HT-29 (cell line): ENCODE measurements around the gene MAFG. TPM values are rescaled to one million over a fixed set of nuclear protein-coding genes. Genes with fewer than 3 reads are reported as not detected.

Experiments
- DNase-seq: peaks from one replicate; pipeline ENCODE4 v3.0.0-alpha.2; 2015; ENCODE audit warnings: low spot score
- total RNA-seq: library from RNA; depleted of rRNA; stranded (reverse); fragments of >200 nt; shearing (Covaris generic); gene quantifications from 2 replicates; pipeline ENCODE4 v1.2.3, GENCODE V29; 2014; rRNA removed

MAFG gene
- 42.8 and 45.5 TPM in 2 replicates for total RNA-seq

DNA sequence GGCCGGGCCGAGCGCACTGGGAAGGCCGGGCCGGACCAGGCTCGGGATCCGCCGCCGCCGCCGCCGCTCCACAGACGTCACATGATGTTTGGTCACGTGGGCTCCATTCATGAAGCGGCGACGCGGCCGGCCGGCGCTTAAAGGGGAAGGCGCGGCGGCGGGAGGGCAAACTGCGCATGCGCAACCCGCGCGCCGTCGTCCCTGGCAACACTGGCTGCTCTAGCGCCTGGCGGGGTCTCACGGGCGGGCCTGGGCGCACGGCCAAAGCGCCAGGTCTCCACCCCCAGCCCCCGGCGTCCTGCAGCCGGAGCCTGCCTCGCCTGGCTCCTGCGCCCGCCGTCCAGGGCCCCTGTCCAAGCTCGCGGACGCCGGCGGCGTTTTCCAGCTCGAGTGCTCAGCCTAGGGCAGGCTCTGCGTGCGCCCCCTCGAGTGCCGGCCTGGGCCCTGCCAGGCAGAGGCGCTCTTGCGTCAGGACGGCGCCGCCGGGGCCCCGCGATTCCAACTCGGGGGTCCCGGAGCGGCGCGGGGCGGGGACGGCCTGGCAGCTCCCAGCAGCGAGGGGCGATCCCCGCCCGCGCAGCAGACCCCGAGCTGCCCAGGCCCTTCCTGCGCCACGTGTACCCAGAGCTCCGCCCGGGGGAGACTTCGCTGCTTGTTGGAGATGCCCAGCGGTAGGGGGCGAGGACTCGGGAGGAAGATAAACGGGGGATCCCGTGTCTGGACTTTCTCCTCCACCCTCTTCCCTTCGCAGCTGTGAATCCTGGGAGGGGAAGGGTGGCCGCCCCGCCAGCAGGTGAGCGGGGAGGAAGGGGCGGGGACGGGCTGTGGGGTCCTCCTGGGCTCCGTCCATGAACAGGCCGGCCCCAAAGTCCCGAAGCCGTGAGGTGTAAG lies at the start of gene MAFG:
Gene MAFG, minus strand, starts transcription at position 83 of the 891 bp plus-strand sequence. CDS start 4,550 bp downstream, outside the sequence.
- DNase-seq: peak; percentile 97

DNA sequence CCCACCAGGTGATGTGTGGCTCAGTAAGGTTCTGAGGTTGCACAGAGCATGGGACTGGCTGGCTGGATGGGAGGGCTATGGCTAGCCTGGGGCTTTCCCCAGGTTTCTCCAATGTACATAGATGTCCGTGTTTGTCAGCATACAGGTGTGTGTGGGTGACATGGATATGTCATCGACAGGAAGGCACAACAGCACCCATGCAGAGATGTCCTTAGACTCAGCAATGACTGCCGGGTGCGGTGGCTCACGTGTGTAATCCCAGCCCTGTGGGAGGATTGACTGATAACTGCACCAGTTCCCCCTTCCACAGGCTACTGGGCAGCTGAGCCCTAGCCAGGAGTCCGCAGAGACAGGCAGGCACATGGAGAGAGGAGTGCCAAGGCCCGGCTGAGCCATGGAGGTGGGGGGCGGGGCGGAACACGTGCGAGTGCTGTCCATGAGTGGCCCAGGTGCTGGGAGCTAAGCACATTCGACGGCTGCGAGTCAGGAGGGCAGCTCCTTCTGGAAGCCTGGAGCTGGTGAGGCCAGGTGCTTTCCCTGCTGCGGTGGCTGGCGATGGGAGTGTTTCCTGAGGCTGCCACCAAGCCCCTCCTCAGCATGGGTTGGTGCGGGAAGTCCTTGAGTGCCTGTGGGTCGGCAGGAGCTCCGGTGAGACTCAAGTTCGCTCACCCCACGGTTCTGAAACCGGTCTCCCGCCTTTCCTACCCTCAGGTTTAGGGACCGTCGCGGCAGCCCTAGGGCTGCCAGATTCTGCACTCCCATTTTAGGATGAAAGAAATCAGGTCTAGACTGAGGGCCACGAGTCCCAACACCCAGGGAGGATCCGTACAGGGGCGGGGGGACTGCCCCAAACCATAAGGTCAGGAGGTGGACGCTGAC lies 49.0 kb upstream of the MAFG start:
- DNase-seq: peak; percentile 52

DNA sequence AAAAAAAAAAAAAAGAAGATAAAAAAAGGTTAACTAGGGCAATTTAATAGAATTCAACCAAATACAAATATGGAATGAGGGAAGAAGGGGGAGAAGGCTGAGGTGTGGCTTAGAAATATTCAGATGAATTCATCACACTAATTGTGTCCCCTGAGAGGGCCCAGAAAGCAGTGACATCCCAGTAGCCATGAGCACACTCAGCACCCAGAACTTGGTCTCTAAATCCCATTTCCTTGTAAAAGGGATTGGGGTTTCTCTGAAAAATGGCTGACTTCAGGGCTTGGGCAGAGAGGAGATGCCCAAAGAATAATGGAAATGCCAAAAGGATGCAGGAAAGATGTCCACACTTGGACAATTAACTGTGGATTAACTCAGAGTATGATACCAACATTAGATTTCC lies 45.9 kb upstream of the MAFG start:
- DNase-seq: no peak

DNA sequence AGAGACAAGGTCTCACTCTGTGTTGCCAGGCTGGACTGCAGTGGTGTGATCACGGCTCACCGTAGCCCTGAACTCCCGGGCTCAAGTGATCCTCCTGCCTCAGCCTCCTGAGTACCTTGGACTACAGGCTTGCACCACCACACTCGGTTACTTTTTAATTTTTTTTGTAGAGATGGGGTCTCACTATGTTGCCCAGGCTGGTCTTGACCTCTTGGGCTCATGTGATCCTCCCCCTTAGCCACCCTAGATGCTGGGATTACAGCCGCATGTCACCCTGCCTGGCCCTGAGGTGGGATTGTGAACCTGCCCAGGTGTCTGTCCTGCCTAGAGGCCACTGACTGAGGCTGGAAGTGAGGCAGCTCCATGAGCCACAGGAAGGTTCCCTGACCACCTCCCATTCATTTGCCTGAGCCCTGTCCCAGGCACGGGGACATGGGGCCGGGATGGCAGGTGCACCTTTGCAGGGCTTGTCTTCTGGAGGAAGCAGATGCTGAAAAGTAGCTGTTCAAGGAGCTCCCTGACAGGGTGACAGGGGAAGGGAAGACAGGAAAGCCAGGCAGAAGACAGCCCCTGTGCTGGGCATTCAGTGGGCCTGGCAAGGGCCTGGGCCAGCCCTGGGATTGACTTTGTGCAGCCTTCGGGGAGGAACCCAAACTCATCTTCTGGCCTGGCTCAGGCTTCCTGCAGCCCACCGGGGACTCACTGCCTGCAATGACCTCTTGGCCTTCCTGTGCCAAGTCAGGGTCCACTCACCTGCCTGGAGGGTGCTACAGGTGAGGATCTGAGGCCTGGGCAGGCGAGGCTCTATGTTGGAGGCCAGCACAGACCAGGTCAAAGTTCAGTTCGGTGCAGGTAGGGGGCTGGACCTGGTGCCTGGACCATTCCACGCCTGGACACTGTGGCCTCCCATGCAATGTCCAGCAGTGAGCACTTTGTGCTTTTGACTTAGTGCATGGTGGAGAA lies 41.6 kb upstream of the MAFG start:
- no peak for DNase-seq

DNA sequence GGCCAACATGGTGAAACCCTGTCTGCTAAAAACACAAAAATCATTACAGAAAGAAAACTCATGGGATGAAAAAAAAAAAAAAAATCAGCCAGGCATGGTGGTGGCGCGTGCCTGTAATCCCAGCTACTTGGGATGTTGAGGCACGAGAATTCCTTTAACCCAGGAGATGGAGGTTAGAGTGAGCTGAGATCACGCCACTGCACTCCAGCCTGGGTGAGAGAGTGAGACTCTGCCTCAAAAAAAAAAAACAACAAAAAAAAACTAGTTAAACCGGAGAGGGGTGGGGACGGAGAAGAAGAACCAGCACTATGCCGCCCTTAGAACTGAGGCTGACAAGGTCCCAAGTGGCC lies 40.8 kb upstream of the MAFG start:
- DNase-seq: no peak

DNA sequence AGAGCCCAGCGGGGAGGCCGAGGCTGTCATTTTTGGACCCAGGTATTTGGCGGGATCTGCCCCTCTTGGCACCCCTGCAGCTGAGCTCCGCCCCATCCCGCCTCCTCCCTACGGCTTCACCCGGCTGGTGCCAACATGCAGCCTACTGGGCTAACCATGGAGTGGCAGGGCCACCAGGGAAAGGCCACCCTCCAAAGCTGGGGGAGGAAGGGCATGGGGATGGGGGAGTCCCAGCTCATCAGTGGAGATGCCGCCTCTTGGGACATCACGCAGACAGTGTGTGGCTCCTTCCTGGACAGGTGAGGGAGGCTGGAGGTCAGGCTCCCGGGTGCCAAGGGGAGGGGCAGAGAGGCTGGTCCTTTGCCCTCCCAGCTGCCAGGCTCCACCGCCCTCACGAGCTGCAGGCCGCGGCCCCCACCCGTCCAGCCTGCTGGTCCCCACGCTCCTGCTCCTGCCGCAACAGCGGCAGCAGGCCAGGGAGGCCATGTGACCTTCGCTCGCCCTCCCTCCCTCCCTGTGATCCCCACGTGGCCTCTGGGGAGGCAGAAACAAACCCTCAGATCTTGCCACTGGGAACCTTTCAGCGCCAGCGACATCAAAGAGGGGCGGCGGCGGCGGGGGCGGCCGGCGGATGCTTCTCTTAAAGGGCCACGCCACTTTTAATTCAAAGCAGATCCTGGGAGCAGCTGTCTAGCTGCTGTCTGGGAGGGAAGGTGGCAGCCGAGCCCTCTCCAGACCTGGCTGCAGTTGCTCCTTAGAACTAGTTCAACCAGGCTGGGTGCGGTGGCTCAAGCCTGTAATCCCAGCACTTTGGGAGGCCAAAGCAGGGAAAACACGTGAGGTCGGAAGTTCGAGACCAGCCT lies 40.2 kb upstream of the MAFG start:
- peak; percentile 82 for DNase-seq

DNA sequence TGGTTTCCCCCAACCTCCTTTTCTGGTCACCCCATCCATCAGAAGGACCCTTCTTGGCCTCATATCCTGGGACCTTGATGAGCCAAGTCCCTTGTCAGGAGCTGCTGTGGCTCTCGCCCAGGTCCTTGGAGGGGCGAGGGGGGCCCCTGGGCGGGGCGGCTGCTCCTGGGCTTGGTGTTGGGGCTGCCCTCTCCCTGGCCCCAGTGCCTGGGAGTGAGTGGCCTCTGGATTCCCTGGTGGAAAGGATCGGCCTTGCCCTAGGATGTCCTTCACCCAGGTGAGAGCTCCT lies 39.7 kb upstream of the MAFG start:
- DNase-seq: no peak

DNA sequence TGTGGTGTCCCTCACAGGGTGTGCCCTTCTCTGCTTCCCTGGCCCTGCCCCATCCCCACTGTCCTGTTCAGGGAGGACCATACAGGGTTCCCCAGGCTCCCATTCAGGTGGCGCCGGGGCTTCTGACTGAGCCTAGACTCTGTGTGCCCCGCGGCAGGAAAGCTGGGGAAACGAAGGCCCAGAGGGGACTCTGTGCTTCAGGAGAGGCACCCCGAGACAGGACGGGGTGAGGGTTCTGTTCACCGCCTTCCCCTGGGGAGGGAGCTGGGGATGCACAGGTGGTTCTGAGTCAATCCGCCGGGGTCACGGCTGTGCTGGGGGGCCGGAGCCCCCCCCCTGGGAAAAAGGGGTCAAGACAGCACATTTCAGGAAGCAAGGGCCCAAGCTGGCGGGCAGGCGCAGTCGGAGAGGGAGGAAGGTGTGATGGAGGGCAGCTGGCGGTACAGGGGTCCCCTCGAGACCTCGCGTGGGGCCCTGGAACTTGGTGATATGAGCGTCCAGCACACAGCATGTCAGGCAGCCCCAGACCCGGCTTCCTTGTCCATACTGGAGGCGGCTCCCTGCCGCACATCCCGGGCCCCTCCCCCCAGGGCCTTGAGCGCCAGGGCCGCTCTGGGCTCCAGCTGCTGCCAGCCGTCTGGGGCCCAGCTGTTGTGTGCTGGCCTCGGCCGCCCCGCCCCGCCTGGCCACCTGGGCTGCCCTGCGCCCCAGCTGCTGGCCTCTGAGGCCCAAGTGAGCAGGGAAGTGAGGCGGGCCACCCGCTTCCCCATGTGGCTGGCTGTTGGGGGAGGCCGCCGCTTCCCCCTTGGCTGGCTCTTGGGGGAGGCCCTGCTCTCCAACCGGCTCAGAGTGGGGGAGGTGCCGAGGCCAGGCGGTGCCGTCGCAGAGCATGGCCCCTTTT lies 39.1 kb upstream of the MAFG start:
- peak; percentile 49 for DNase-seq

DNA sequence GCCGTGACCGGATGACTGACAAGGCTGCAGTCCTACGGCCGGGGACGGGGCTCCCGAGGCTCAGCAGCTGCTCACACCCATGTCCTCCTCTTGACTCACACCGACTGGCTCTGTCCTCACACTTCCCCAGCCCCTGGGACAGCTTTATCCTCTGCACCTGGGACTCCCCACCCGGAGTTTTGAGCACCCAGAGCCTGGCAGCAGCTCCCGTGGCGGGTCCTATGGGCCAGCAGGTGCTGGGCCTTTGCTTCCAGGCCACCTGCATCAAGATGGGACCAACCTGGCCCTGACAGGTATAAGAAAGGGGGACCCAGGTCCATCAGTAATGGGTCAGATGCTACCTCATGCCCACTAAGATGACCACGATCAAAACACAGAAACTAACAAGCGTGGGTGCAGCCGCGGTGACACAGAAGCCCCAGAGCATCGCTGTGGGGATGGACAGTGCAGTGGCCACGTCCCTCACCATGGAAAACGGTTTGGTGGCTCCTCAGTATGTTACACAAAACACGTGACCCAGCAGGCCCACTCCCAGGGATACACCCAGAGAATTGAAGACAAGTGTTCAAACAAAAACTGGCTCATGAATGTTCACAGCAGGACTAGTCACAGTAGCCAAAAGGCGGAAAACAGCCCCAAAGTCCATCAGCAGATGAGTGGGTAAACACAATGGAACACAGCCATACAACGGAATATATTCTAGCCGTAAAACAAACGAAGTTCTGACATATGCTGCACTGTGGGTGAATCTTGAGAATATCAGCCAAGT lies 36.7 kb upstream of the MAFG start:
- DNase-seq: no peak

DNA sequence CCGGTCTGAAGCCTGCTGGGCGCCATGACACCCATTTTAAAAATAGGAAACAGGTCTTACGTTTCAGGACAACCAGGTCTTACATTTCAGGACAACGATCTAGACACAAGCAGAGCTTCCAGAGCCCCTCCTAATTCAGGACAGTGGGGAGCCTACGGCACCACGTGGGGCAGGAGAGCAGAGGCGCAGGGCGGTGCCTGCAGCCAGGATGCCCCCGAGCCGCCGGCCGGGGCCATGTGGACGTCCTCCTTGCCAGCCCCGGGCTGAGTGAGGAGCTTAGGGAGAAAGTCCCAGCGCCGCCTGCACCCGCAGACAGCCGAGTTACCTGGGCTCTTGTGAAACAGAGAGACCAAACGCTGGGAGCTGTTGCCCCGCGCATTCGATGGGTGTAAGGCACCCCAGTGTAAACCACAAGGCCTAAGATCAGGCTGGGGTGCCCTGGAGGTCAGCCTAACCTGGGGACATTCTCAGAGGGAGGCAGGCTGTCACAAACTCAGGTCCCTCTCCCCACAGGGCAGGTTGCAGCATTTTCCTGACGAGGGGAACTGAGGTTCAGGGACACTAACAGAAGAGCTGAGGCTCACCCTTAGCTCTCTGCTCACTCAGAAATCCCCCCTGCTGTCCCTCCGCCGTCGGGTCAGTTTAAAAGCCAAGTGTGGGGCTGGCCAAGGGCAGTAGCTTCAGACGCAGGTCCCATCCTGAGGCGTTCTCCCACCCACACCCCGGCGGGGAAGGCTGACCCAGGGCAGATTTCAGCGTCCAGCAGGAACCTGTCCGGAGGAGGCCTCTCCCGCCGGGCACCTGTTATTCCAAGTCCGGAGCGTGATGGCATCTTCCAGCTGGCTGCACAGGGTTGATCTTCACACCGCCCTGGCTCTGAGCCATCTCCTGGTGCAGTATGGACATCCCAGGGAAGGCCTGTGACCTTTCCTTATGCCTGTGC lies 35.2 kb upstream of the MAFG start:
- no peak for DNase-seq

DNA sequence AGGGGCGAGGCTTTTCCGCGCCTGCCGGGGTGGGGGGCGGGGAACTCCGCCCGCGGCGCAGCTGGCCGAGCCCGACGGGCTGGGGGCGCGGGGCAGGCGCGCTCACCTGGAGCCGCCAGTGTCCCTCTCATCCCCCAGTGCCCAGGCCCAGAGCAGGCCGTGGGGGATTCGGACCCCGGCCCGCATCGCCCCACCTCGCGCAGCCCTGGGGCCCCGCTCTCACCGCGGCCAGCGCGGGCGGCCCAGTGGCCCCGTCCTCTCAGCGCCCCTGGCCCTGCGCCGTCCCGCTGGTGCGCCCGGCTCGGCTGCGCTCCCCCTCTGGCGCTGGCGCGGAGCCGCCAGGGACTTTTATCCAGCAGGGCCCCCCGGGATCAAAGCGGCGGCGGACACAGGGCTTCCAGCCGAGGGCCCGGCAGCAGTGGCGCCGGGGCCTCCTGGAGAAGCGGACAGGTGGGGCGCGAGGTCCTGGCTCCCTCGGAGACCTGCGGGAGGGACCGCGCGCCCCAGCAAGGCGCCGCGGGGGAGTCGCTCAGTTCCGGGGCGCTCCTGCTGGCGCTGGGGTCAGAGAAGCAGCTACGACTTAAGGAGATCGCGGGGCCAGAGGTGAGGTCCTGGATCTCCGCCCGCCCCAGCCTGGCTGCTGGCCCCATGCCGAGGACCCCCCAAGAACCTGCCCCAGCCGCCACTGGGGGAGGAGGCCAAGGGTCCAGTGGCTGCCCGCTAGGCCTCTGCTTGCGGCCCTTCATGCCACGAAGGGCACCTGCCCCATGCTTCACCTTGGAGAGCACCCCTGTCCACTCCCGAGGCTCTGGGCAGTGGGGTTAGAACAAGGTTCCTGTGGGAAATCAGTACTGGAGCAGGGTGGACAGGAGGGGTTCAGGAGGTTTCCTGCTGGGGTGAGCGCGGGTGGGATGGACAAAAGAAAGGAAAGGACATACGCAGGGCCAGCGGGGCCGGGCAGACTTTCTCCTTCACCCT lies 34.3 kb upstream of the MAFG start:
- DNase-seq: no peak

DNA sequence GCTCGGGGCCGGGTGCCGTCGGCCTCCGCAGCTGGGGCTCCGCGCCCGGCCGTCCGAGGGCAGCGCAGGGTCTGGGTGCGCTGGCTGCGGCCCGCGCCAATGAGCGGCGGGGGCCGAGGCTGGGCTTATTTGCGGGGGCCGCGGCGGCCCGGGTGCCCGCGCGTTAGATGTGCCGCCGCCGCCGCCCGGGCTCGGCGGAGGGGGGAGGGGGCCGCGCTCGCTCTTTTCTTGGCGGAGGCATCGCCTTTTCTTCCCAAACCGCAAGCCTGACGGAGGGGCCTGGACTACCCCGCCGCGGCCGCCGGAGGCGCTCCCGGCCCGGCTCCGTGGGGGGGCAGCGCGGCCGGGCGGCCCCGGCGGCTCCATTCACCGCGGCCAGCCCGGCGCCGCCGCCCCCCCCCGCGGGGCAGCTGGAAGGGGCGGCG lies 33.6 kb upstream of the MAFG start, which contains the start of gene NOTUM:
Gene NOTUM, minus strand, starts transcription at position 101 of the 425 bp plus-strand sequence. CDS start 278 bp downstream, outside the sequence.
- DNase-seq: no peak

DNA sequence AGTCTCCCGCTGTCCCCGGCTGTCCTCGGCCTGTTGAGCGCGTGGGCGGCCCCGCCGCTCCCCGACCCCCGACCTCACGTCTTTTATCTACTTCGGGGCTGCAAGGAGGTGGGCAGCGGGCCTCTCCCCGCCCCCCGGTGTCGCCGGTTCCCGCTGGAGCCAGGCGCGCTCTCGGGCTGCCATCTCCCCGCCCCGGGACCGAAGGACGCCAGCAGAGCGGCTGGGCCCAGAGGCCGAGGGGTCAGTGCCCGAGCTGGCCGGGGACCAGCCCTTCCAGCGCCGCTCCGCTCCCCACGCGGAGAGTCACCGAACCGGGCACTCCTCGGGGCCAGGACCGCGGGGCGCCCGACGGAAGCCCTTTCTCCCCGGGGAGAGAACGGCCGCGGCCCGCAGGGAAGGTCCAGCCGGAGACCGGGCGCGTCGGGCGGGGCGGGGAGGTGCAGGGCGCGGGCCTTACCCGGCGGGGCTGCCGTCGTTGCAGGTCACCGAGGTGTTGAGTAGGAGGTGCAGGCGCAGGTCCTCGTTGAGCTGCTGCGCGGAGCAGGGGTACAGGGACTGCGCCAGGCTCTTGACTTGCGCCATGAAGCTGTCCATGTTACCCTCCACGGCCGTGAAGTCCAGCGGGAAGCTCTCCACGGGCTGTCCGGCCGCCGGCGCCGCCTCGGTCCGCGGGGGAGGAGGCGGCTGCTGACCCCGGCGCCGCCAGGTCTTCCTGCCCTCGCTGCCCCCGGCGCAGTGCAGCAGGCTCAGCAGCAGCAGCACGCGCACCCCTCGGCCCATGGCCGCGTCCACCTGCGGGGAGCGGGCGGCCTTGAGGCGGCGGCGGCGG lies 32.8 kb upstream of the MAFG start:
- no peak for DNase-seq

DNA sequence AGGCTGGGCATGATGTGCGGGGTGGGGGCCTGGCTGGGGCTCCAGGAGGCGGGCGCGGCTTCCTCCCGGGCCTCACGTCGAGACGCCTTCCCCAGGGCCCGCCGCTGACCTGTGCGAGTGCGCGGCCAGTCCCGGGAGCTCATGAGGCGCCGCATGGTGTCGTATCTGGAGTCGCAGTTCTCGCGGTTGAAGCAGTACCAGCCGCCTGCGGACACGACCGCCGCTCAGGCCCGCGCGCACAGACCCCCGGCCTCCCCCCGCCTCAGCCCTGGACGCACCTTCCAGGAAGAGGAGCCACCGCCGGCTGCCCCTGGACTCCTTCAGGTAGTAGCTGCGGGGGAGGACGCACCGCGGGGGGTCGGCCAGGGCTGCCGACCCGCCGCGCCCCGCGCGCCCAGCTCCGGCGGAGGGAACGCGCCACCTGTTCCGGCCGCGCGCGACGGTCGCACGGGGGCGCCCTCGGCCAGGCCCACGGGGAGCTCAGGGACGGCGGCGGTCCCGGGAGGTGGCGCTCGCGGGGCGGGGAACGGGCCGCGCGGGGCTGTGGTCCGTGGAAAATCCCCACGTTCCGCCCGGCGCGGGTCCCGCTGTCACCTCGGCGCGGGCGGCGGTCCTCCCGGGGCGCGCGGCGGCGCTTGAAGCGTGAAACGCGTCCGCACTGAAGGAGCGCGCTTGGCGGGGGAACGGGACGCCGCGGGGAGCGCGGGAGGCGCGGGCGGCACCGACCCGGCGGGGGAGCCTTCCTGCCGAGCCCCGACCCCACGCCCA lies 32.0 kb upstream of the MAFG start:
- DNase-seq: peak; percentile 50
